ENCODE measurements around the gene OR6N1.

DNA sequence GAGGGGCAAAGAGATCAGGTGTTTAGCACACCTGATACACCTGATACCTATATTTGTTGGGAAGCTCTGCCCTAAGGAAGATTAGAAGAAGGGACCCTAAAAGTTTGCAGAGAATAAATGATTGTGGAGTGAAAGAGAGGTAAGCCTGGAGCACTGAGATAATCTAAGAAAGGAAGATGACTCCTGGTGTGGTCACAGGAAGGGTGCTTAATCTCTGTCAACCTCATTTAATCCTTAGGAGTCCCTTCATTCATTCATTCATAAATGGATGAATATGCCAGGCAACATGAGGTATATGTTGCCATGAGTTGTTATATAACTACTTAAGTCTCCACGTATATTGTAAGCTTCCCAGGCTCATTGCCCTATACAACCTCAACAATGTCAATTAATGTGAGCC lies 43.0 kb upstream of the OR6N1 start:
- TF ChIP-seq CTCF (conservative IDR thresholded peaks at IDR 0.05; ENCODE audit: low read length) (no peak), EZH2phosphoT487 (IDR thresholded peaks at IDR 0.05; ENCODE audit: borderline replicate concordance) (no peak)

Measured in Loucy (cell line).